Right atrium auricular region (tissue), 2 donors: ENCODE results near the gene RAB3A. TPM values are rescaled to one million over a fixed set of nuclear protein-coding genes. Genes with fewer than 3 reads are reported as not detected.

ENCODE experiments used
- DNase-seq: peaks from one replicate; pipeline ENCODE4 v3.0.0-alpha.2; 2019; ENCODE audit warnings: low spot score
- H3K27ac ChIP-seq, 2 donors: fragments of 200-600 bp; sonication (generic); 1 replicate in 1 of 2; 2 replicates in 1 of 2; pipeline ENCODE4 v1.5.1; 2016 to 2019
- H3K27me3 ChIP-seq, 2 donors: fragments of 200-600 bp; sonication (generic); one replicate each; pipeline versions ENCODE4 v1.5.1 to v1.6.0; 2017 to 2019
- H3K36me3 ChIP-seq: fragments of 200-600 bp; sonication (generic); one replicate; pipeline ENCODE4 v1.5.1; 2016
- H3K4me1 ChIP-seq, 2 donors: fragments of 200-600 bp; sonication (generic); one replicate each; pipeline versions ENCODE4 v1.5.1 to v1.6.0; 2017 to 2019
- H3K4me3 ChIP-seq, 2 donors: fragments of 200-600 bp; sonication (generic); 1 replicate in 1 of 2; 2 replicates in 1 of 2; pipeline ENCODE4 v1.5.1; 2017 to 2019; ENCODE audit warnings: mild to moderate bottlenecking in 1 of 2, moderate library complexity in 1 of 2
- H3K9me3 ChIP-seq, 2 donors: fragments of 200-600 bp; sonication (generic); one replicate each; pipeline ENCODE4 v1.5.1; 2019
- CTCF ChIP-seq, 2 donors: fragments of 200-600 bp; sonication (generic); IDR thresholded peaks; one replicate each; pipeline ENCODE4 v1.5.1; 2019; ENCODE audit warnings: antibody characterized with exemption in 2 of 2
- total RNA-seq, 2 donors: library from RNA; depleted of rRNA; stranded (reverse); fragments of >200 nt; gene quantifications; one replicate each; pipeline ENCODE4 v1.1.0, GENCODE V29; 2016

The RAB3A gene
- total RNA-seq, 2 donors from 2014 or later, result 8.6 to 27.0 TPM

DNA sequence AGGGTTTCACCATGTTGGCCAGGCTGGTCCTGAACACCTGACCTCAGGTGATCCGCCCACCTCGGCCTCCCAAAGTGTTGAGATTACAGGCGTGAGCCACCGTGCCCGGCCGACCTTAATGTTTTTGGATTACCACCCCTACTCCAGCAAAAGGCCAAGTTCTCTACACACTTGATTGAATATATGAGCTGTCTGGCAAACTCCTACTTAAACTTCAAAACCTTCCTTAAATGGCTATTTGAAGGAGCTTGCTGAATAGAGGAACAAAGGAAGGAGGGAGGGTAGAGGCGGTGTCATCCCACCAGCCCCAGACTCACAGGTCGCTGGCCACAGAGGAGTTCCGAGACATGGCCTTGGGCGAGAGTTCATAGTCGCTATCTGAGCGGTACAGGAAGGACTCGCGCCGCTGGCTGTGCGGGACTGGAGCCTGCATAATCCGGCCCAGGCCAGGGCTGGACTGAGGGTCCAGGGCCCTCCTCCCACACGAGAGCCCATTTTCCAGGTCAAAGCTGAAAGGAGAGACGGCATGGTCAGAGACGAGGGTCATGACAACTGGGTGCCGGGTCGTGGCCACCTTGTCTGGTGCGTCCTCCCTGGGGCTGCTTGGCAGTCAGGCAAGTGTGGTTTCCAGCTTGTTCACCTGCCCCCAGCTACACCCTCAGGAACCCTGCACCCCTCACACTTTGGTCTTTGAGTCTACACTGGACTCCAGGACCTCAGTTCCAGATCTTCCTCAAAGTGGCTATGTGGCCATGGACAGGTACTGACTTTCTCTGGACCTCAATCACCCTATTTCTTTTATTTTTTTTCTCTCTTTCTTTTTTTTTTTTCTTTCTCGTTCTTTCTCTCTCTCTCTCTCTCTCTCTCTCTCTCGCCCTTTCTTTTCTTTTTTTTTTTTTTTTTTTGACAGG is 18.2 kb upstream of the RAB3A start:
- H3K27me3 ChIP-seq, result peaks cover 0 to 12% of the 10 kb centered on the region in 2 donors
- H3K27ac ChIP-seq, result no peak overlapping the region
- no peak overlapping the region for H3K4me3 ChIP-seq
- TF ChIP-seq CTCF (IDR thresholded peaks at IDR 0.05), result no peak
- H3K4me1 ChIP-seq, result peaks cover 0 to 29% of the 10 kb centered on the region in 2 donors
- no peaks in the 10 kb centered on the region for H3K36me3 ChIP-seq
- no peak for DNase-seq
- H3K9me3 ChIP-seq, result no peaks in the 10 kb centered on the region

GRCh38 chr19:18220632-18221275 is 16.9 kb upstream of the RAB3A start:
- Histone ChIP-seq H3K4me3 (no peak overlapping the region), H3K9me3 (no peaks in the 10 kb centered on the region), H3K27ac (no peak overlapping the region), H3K4me1 (peaks cover 0 to 19% of the 10 kb centered on the region in 2 donors), H3K36me3 (no peaks in the 10 kb centered on the region), H3K27me3 (peaks cover 0 to 7% of the 10 kb centered on the region in 2 donors)
- no peak for DNase-seq
- no peak for TF ChIP-seq CTCF (IDR thresholded peaks at IDR 0.05)

- Histone ChIP-seq H3K27me3 (peaks cover 0 to under 1% of the 10 kb centered on the region in 2 donors), H3K36me3 (no peaks in the 10 kb centered on the region), H3K4me3 (no peak overlapping the region), H3K9me3 (no peaks in the 10 kb centered on the region), H3K4me1 (peaks cover 0 to 12% of the 10 kb centered on the region in 2 donors), H3K27ac (no peak overlapping the region)
- no peak for DNase-seq
- TF ChIP-seq CTCF (IDR thresholded peaks at IDR 0.05), result no peak
These were observed 16.2 kb upstream of the RAB3A start for GRCh38 chr19:18219911-18220631.

GRCh38 chr19:18218600-18218999 is 14.8 kb upstream of the RAB3A start:
- Histone ChIP-seq H3K9me3 (no peaks in the 10 kb centered on the region), H3K4me1 (no peaks in the 10 kb centered on the region), H3K4me3 (no peak overlapping the region), H3K36me3 (no peaks in the 10 kb centered on the region), H3K27me3 (no peaks in the 10 kb centered on the region), H3K27ac (no peak overlapping the region)
- DNase-seq, result no peak
- no peak for TF ChIP-seq CTCF (IDR thresholded peaks at IDR 0.05)

- H3K27me3 ChIP-seq, result no peaks in the 10 kb centered on the region
- no peaks in the 10 kb centered on the region for H3K36me3 ChIP-seq
- DNase-seq, result no peak
- TF ChIP-seq CTCF (IDR thresholded peaks at IDR 0.05), result no peak
- H3K4me1 ChIP-seq, result no peaks in the 10 kb centered on the region
- no peak overlapping the region for H3K27ac ChIP-seq
- H3K9me3 ChIP-seq, result no peaks in the 10 kb centered on the region
- H3K4me3 ChIP-seq, result no peak overlapping the region
These were observed 14.3 kb upstream of the RAB3A start for GRCh38 chr19:18218159-18218558.
